DMS153 (cell line): ENCODE results near the gene UBLCP1.
"Not testable (repeated sequence)": the region's sequence is repeated elsewhere in the genome, so short reads cannot be mapped to it uniquely, and the experiment has no call there.

ENCODE experiments used
- DNase-seq: peaks from one replicate; lab custom pipeline; 2025; lab: John Stamatoyannopoulos, UW

The UBLCP1 gene

GRCh38 chr5:159252195-159252594 is 10.9 kb upstream of the UBLCP1 start:
- DNase-seq, result no peak

DNA sequence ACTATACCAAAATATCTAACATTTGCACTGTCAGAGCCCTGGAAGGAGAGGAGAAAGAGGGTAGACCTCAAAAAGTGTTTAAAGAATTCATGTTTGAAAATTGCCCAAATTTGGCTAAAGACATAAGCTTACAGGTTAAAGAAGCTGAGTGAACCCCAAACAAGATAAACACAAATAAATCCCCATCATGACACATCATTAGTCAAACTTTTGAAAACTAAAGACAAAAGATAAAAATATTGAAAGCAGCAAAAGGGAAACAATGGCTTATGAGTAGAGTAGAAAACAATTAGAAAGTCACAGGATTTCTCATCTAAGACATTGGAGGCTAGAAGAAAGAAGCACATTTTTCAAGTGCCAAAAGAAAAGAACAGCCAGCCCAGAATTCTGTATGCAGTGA is 6.1 kb upstream of the UBLCP1 start:
- DNase-seq, result no peak

DNA sequence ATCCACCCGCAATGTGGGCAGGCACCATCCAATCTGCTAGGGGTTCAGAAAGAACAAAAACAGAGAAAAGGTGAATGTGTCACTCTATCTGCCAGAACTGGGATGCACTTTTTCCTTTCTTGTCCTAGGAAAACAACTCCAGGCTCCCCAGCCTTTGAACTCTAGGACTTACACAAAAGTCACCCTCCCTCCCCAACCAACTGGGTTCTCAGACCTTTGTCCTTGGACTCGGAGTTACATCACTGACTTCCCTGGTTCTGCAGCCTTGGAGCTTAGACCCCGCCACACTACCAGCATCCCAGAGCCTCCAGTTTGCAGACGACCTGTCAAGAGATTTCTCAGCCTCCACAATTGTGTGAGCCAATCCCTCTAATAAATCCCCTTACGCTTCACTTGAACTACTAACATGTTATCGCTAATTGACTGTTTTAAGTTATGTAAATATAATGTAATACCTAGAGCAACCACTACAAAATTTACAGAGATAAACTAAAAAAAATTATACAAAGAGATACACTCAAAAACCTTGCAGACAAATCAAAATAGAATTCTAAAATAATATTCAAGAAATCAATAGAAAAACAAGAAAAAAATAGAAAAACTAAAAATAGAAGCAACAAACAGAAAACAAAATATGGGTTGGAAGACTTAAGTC is 5.3 kb upstream of the UBLCP1 start:
- no peak for DNase-seq

- no peak for DNase-seq
Measured at GRCh38 chr5:159258361-159258760, 4.7 kb upstream of the UBLCP1 start.

DNA sequence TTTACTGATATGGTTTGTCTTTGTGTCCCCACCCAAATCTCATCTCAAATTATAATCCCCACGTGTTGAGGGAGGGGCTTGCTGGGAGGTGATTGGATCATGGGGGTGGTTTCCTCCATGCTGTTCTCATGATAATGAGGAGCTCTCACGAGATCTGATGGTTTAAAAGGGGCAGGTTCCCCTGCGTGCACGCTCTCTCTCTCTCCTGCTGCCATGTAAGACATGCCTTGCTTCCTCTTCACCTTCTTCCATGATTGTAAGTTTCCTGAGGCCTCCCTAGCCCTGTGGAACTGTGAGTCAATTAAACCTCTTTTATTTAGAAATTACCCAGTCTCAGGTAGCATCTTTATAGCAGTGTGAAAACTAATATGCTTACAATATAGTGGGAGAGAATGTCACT is 2.9 kb upstream of the UBLCP1 start:
- not testable (repeated sequence) for DNase-seq

- DNase-seq, result no peak
Measured at GRCh38 chr5:159262472-159262858, 625 bp upstream of the UBLCP1 start.

DNA sequence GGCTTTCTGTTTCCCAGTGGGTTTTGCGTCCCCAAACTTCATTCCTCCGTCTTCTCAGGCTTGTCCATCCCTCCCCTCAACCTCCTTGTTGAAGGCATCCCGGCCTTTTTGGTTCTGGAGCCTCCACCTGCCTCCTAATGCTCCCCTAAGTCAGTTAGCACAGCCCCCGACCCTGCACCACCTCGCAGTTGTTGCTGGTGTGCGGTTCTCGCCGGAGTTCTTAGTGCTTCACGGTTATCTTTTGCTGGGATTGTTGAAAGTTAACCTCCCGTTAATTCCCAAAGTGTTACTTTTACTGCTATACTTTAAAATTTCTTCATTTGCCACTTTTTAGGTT is 447 bp downstream of the UBLCP1 start:
- no peak for DNase-seq

DNA sequence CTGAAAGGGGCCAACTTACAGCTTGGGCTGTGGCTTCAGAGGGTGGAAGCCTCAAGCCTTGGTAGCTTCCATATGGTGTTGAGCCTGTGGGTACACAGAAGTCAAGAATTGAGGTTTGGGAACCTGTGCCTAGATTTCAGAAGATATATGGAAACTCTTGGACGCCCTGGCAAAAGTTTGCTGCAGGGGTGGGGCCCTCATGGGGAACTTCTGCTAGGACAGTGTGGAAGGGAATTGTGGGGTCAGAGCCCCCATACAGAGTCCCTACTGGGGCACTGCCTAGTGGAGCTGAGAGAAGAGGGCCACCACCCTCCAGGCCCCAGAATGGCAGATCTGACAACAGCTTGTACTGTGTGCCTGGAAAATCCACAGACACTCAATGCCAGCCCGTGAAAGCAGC is 3.7 kb downstream of the UBLCP1 start:
- DNase-seq, result not testable (repeated sequence)

GRCh38 chr5:159269723-159270122 is 6.6 kb downstream of the UBLCP1 start:
- DNase-seq, result no peak

- no peak for DNase-seq
Measured at GRCh38 chr5:159273923-159274322, 10.8 kb downstream of the UBLCP1 start.

GRCh38 chr5:159274676-159275075 is 11.6 kb downstream of the UBLCP1 start:
- no peak for DNase-seq

GRCh38 chr5:159286420-159287035 is 23.4 kb downstream of the UBLCP1 start:
- DNase-seq, result no peak

- no peak for DNase-seq
Measured at GRCh38 chr5:159290741-159291140, 27.7 kb downstream of the UBLCP1 start.

DNA sequence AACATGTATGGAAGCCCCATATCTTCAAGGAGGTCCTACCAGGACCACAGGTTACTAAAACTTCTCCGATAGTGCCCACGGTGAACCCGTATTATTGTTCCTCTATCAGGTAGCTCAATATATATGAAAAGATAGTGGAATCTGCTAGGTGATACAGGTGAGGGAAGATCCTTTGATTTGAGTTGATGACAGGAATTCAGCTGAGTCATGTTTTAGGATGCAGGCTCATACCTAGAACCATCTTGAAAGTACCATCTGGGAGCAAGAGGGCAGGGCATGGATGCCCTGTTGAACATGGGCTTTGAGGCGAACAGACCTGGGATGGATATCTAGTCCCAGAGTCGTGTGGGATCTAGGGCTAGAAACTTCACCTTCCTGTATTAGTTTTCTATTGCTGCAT is 31.8 kb downstream of the UBLCP1 start:
- DNase-seq, result no peak

- not testable (repeated sequence) for DNase-seq
Measured at GRCh38 chr5:159297300-159297699, 34.2 kb downstream of the UBLCP1 start.

DNA sequence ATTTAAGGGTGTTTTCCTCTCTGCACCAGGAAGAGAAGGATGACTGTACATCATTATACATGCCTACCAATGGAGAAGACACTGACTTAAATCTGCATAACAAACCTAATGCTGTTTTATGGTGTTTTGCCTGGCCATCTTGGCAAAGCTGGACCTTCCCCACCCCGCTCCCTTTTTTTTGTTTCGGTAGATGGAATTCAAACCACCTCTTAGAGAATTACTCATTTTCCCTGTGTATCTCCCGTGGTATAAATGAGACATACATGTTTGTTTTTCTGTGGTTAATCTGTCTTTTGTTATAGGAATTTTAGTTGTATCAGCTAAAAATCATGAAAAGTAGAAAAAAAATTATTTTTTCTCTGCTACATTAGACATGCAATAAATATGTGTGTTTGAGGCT is 38.4 kb downstream of the UBLCP1 start:
- no peak for DNase-seq

DNA sequence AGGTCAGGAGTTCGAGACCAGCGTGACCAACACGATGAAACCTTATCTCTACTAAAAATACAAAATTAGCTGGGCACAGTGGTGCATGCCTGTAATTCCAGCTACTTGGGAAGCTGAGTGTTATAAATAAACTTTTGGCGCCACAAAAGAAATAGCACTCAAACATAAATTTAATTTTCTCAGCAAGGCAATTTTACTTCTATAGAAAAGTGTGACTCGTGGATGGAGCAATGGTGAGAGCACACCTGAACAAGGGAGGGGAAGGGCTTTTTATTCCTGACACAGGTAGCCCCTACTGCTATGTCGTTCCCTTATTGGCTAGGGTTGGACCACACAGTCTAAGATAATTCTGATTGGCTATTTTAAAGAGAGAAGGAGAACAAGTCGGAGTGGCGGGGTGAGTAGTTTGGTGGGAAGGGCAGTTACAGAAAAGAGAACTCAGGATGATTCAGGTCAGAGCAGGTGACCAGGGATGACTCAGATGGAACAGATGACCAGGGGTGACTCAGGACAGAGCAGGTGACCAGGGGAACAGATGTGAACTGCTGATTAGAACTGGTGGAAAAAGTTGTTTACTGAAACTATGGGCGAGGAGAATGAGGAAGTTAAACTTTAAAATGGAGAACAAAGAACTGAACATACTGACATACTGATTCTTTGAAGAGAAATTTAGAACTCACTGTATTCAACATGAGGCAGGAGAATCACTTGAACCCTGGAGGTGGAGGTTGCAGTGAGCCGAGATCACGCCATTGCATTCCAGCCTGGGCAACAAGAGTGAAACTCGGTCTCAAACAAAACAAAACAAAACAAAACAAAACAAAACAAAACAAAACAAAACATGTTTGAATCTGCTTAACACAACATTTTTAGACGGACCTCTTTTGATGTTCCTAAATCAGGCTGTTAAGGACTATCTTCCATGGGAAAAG is 39.1 kb downstream of the UBLCP1 start:
- DNase-seq, result not testable (repeated sequence)

GRCh38 chr5:159303286-159303685 is 40.2 kb downstream of the UBLCP1 start:
- no peak for DNase-seq

GRCh38 chr5:159304961-159305595 is 42.0 kb downstream of the UBLCP1 start:
- DNase-seq, result no peak

GRCh38 chr5:159309689-159310433 is 46.8 kb downstream of the UBLCP1 start:
- no peak for DNase-seq

DNA sequence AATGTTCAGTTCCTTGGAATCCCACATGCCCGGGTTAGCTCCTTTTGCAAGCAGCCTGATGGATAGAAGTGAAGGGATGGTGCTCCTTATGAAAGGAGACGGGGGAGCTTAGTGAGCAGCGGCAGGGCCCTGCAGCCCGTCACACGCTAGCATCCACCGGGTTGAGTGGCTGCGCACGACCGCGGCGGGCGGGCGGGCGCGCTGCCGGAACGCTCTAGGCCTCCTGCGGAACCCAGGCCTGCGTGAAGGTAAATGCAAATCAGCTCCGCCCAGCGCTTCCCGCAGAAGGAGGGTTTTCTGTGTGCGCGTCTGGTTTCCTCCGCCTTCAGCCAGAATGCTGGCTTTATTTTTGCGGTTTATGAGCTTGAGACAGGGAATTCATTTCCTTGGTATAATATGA is 47.4 kb downstream of the UBLCP1 start:
- DNase-seq, result no peak

DNA sequence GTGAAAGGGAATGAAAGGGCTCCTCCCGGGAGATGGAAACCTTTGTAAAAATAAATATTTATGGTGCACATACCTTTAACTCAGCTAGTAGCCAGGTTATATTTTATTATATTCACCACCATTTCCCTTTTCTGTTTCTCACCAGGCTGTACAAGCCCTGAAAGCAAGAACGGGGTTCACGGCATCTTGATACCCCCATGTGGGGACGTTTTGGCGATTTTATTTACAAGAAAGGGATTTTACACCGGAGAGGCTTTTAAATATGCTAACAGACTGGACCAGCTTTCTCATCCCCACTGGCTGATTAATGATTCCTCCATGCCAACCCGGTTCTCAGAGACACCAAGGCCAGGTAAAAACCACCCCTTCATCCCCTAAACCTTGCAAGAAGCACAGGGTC is 48.0 kb downstream of the UBLCP1 start:
- DNase-seq, result no peak
